Measurements from ENCODE around the gene SORCS2.

DNA sequence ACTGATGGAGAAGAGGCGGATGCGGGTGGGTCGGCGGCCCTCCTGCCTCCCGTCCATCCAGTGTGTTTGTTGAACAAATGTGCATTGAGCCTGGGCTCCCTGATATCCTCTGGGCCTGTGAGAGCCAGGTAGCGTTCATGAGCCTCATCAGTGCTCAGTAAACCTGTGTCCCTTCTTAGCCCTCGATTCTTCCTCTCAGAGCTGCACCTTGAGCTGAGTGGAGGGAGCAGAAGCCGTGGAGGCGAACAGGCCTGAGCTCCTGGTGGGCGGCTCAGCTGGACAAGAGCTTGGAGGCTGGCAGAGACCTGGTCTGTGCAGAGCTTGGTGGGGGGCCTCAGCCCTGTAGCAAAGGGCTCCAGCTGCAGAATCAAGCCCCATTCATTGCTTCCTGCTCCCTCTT is 112.1 kb downstream of the SORCS2 start:
- TF ChIP-seq YY1 (IDR thresholded peaks at IDR 0.05; ENCODE audit: low read depth) = no peak
- TF ChIP-seq, protein P1, sequence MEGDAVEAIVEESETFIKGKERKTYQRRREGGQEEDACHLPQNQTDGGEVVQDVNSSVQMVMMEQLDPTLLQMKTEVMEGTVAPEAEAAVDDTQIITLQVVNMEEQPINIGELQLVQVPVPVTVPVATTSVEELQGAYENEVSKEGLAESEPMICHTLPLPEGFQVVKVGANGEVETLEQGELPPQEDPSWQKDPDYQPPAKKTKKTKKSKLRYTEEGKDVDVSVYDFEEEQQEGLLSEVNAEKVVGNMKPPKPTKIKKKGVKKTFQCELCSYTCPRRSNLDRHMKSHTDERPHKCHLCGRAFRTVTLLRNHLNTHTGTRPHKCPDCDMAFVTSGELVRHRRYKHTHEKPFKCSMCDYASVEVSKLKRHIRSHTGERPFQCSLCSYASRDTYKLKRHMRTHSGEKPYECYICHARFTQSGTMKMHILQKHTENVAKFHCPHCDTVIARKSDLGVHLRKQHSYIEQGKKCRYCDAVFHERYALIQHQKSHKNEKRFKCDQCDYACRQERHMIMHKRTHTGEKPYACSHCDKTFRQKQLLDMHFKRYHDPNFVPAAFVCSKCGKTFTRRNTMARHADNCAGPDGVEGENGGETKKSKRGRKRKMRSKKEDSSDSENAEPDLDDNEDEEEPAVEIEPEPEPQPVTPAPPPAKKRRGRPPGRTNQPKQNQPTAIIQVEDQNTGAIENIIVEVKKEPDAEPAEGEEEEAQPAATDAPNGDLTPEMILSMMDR (IDR thresholded peaks at IDR 0.05) = no peak
- TF ChIP-seq CHD2 (IDR thresholded peaks at IDR 0.05; ENCODE audit: low read length, partially characterized antibody) = no peak

All from SK-N-SH (cell line).